OCI-M2 (cell line): ENCODE data around the gene ARHGAP8.

Source experiments
- DNase-seq: peaks from one replicate; lab custom pipeline; 2025; ENCODE audit not compliant: unreplicated experiment; lab: John Stamatoyannopoulos, UW

ARHGAP8 gene

DNA sequence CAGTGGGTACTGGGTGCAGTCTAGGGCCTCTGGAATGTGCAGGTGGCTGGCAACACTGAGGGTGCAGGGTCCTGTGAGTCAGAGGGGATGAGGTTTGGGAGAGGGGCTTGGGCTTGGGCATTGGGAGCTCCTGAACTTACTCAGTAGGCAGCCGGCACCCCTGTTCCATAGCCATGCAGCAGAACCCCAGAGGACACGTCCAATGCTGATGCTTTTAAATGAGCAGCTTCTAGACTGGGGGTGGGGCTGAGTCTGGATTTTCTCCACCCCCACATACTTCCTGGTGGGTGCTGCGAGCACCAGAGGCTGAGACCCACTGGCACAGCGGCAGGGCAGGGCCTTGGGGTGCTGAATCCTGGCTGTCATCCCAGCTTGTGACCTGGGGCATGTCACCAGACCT lies 71.4 kb downstream of the ARHGAP8 start:
- no peak for DNase-seq

DNA sequence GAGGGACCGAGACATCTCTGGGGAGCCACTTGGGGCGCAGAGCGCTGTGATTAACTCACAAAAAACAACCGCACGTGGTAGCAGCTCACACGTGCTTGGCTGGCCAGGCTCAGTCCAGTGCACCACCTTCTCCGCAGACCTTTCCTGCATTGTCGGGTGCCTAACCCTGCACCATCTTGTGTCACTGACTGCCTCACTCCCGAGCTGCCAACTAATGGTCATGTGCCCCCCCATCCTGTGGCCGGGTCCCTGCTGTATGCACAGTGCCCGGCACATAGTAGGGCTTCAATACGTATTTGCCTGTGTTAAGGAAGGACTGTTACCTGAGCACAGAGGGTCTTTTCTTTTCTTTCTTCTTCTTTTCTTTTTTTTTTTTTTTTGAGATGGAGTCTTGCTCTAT lies 71.9 kb downstream of the ARHGAP8 start:
- no peak for DNase-seq

DNA sequence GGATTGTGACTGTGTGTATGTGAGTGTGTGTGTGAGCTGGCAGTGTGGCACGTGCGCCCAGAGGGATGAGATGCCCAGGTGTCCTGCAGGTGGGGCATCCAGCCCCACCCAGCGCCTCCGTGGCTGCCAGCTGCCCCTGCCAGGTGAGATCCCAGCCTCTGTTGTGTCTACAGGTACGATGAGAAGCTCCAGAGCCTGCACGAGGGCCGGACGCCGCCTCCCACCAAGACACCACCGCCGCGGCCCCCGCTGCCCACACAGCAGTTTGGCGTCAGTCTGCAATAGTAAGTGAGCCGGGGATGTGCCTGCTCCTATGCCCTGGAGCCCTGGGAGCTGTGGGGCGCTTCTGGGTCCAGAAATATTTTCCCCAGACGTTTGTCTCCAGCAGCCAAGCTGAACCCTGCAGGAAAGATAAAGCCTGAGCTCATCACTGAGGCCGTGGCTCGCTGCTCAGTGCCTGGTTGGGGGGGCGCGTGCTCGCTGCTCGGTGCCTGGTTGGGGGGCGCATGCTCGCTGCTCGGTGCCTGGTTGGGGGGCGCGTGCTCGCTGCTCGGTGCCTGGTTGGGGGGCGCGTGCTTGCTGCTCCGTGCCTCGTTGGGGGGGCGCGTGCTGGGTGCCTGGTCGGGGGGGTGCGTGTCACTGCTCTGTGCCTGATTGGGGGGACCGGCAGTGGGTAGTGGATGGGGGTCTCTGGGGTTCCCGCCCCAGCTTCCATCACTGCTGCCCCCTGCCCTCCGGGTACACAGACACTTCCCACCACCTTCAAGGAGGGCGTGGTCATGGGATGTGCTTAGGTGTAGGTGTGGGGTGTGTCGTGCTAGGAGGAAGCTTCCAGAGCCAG lies 73.2 kb downstream of the ARHGAP8 start:
- no peak for DNase-seq

DNA sequence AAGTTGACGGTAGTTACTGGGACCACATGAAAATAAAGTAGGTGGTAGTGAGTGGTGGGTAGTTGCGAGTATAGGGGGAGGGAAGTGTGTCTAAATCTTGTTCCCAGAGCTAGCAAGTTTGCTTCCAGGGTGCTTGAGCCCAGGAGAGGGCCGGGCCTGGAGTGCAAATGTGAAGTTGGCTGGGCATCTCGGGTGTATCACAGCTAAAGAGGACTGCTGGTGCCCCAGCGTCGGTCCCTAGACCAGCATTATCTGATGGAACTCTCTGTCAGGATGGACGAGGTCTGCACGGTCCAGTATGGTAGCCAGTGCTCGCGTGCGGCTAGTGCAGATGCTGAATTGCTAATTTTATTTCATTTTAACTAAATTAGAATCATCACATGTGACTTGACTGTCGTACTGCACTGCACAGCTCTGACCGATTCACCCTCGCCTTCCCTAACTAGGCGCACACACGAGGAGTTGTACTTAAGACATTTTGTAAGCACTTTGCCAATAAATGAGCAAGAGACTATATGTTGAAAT lies 75.4 kb downstream of the ARHGAP8 start:
- DNase-seq = no peak

DNA sequence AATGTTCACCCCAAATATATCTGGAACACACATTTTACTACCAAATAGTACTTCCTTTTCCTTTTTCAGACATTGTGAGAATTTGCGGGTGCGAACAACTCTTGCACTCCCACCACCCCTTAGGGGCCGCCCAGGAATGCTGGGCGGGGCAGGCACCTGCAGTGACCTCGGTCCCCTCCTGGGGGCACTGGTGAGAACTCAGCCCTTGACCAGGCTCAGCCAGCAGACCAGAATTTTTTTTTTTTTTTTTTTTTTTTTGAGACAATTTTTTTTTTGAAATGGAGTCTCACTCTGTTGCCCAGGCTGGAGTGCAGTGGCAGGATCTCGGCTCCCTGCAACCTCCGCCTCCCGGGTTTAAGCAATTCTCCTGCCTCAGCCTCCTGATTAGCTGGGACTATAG lies 75.8 kb downstream of the ARHGAP8 start:
- no peak for DNase-seq

DNA sequence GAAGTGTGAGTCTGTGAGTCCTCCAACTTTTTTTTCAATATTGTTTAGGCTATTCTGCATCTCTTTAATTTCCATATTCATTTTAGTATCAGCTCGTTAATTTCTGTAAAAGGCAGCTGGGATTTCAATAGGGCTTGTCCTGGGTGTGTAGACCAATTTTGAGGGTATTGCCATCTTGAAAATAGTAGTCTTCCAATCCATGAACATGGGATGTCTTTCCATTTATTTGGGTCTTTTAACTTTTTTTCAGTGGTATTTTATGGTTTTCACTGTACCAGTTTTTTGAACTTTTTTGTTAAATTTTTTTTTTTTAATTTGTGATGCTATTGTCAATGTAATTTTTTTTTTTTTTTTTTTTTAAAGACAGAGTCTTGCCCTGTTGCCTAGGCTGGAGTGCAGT lies 79.5 kb downstream of the ARHGAP8 start:
- no peak for DNase-seq

DNA sequence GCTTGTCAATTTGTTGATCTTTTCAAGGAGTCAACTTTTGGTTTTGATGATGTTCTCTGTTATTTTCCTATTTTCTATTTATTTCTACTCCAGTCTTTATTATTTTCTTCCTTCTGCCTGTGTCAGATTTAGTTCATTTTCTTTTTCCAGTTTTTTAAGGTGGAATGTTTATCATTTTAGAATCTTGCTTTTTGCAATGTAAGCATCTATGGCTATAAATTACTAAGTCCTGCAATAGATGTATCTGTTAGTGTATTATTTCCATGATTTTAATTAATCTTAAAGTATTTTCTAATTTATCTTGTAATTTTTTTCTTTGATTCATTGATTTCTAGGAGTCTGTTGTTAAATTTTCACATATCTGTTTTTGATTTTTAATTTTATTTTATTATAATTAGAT lies 81.7 kb downstream of the ARHGAP8 start:
- no peak for DNase-seq

DNA sequence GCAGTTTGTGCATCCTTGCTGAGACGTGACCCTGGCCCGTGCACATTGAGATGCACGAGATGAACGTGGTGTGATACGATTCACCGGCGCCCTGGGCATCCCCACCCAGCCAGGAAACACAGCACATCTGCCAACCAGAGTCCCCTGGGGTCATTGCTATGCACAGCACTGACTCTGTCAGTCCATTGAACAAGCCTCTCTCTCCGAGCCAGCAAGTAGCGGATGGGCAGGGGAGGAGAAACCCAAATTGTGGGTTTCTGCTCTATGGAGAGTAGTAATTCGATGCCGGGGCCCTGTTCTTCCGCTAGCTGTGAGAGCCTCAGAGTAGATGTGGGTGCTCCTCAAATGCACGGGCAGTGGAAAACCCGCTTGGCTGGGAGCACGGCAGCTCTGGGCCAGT lies 85.1 kb downstream of the ARHGAP8 start:
- no peak for DNase-seq

DNA sequence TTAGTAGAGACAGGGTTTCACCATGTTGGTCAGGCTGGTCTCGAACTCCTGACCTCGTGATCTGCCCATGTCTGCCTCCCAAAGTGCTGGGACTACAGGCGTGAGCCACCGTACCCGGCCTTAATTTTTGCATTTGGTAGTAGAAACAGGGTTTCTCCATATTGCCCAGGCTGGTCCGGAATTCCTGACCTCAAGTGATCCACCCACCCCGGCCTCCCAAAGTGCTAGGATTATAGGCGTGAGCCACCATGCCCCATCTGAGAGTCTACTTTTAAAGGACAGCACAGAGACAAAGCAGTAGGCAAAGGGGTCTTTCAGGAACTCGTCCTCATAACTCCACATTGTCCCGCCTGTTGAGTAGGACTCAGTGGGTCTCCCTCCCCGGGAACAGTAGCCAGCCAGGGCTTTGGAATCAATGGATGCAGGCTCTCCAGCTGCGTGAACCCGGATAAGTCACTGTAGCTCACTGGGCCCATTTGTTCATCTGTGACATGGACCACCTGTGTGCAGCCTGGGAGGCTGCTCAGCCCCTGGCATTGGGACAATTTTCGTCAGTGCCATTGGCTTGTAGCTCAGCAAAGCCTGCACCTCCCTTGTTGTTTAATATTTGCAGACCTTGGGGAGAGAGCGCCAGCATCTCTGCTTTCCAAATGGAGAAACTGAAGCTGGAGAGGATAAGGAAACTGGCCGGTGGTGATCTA lies 86.1 kb downstream of the ARHGAP8 start:
- DNase-seq = no peak

DNA sequence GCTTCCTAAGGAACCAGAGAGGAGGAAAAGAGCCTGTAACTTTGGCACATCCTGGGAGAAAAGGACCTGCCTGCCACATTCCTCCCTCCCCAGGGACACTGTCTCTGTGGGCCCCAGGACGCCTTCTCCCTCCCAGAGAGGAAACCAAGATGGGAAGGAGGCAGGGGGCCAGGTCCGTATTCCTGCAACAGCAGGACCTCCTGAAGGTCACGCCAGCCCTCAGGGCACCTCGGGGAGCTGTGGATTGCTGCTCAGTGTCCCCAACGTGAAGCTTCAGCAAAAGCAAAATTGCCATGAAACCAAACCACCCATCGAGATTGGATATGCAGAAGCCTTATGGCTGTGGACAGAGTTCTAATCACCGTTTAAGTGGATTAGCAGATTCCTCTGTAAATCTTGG lies 86.7 kb downstream of the ARHGAP8 start:
- no peak for DNase-seq

DNA sequence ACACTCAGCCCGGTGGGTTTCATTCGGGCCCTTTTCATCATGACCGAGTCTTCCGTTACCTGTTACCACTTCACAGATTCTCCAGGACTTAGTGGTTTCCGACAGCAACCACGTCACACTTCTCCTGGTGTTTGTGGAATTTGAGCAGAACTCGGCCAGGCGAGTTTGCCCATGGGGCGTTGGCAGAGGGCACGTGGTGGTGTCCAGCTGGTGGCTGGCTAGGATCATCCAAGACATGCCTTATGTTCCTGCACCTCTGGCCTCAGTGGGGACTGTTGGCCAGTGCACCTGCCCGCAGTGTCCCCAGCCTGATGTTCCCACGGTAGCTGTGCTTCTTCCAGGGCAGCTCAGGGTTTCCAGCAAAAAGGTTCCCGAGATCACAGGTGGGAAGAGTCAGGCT lies 87.3 kb downstream of the ARHGAP8 start:
- DNase-seq = no peak

DNA sequence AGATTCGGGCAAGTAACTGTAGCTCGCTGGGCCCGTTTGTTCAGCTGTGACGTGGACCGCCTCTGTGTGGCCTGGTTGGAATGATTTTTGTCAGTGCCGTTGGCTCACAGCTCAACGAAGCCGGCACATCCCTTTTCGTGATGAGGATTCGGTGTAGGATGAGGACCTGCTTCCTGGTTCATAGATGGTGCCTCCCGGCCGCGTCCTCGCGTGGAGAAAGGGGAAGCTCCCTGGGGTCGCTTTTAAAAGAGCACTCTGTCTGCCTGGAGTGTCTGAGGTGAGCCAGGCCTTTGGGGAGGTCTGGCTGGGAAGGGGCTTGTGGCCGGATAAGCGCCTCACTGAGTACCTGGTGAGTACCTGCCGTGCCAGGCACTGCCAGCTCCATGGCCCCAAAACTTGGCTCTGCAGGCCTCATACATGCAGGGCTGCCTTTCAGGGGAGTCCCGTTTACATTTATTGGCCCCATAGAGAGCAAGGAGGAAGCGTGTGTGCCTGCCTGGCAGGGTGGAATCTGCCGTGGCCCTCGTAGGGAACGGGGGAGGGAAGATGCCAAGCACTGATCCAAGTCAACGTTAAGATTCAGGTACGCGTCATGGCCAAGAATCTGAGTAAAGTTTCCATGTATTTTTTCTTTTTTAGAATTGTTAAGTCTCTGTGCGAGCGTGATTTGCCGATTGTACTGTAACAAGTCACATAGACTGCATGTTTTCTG lies 88.4 kb downstream of the ARHGAP8 start:
- DNase-seq = no peak

DNA sequence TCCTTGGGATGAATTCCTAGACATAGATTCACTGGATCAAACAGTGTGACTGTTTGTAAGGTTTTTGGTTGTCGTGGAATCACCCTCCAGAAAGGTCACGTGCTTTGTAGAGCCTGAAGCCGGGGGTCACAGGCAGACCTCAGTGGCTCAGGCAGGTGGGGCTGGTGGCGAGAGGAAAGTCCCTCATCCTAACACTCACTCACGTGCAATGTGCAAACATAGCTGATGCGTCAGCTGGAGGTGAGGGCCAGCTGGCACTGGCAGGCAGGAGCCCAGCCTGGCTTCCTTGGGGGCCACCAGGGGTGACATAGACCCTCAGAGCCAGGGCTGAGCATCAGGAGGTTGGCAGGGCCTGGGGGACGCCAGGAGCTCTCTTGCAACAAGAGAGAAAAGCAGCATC lies 90.0 kb downstream of the ARHGAP8 start:
- no peak for DNase-seq

DNA sequence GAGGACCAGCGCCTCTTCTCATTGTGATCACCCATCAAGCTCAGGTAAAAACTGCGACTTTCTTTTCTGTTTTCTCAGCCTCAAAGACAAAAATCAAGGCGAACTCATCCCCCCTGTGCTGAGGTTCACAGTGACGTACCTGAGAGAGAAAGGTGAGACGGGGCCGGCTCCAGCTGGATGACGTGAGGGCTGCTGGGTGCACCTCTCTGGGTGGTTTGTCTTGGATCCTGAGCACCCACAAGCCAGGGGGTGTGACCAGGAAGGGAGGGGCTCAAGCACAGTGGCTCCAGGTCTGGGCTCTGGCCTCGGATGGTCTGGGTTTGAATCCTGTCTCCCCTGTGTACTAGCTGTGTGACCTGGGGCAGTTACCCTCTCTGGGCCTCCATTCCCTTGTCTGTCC lies 92.8 kb downstream of the ARHGAP8 start:
- DNase-seq = no peak

DNA sequence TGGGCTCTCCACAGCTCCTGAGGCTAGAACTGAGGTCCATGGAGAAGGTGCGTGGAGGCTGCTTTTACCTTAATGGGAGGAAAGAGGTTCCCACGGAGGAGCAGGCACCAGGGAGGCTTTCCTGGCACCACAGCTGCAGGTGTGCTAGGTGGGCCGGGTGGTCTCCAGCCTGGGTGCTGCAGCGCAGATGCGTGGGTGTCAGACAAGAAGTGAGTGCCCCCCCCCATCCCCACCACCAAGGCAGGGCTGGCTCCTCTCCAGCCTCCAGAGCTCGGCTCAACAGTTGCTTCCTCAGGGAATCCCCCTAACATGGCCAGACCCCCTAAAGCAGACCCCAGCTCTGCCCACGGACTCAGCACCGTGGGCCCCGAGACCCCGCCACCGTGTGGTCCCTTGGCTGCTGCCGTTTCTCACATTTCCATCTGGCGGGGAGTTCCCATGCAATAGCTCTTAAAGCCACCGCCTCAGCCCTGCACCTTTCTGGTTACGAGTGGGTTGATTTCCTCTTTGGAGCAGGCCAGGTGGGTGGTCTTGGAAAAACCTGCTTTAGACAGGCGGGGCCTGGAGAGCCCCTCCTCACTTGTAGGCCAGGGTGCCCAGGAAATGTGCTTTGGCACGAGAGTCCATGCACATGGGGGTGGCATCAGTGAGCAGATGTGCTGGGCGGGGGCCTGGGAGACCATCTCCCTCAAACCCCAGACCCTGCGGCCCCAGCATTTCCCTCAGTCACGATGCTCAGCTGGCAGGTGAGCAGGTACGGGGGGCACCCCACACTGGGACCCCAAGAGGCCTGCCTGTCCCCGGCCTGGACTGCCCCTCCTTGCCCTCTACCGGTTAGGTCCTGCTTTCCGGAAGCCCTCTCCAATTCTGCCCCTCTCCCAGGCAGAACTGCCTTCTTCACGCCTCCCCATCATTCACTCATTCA lies 93.7 kb downstream of the ARHGAP8 start:
- DNase-seq = no peak

DNA sequence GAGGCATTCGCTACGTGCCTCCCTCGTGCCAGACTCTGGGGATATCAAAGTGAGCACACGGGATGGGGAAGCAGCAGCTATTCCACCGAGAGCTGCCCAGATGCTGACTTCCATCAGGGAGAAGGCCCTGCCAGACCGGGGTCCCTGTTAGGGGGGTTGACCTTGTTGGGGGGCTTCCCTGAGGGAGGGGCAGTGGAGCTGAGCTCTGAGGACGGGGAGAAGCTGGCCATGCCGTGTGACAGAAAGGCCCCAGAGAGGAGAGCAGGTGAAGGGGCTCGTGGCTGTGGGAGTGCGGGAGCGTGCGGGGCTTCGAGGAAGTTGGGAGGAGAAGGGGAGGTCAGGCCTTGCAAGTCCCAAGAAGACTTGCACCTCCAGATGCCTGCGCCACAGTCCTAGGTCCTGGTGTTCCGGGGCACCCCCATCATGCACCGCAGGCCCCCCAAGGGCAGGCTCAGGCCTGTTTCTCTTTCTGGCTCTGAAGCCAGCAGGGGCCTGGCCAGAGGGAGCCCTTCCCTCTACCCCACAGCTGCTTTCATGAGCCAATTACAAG lies 94.4 kb downstream of the ARHGAP8 start:
- DNase-seq = no peak

DNA sequence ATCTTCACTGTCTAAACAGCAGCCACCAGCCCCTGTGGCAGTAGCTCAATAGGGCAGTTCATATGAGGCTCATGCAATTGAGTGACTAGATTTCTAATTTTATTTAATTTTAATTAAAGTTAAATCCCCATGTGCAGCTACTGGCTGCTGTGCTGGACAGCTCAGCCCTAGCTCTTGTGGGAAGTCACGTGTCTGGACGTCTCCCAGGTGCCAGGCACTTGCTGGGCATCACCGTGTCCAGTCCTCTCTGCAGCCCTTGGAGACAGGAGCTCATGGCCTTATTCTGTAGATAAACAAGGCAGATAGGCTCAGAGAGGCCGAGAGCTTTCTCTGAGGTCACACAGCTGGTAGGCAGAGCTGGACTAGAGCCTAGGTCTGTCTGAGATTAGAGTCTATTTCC lies 95.0 kb downstream of the ARHGAP8 start:
- no peak for DNase-seq

DNA sequence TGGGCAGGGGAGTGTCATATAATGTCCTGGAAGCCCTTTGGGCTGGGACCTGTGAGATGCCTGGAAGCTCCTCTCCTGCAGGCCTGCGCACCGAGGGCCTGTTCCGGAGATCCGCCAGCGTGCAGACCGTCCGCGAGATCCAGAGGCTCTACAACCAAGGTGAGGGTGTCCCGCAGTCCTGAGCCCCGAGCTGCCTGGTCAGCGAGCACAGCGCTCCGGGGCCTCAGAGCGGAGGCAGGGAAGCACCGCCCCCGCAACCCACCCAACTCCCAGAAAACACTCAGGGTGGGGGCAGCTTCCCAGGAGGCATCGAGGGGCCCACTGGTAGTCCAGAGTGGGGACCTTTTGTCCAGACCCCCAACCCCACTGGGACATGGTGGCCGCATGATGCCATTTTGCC lies 95.5 kb downstream of the ARHGAP8 start:
- no peak for DNase-seq

DNA sequence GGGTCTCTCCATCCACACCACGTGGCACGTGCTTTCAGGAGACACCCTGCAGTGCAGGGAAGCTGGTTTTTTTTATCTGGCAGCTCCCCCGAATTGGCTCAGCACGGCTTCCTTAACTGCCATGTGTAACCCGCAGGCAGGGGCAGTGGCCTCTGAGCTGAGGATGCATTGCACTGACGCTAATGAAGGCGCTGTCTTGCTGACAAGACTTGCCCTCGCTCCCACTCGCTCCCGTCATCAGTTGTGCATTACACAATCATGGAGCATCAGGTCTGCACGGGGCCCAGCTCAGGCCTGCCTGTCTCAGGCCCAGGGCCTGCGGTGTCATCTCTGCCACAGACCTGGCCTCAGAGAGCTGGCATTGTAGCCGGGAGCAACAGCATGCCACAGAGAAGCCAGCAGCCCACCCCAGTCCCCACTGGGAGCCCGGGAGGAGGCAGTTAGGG lies 95.9 kb downstream of the ARHGAP8 start:
- no peak for DNase-seq

DNA sequence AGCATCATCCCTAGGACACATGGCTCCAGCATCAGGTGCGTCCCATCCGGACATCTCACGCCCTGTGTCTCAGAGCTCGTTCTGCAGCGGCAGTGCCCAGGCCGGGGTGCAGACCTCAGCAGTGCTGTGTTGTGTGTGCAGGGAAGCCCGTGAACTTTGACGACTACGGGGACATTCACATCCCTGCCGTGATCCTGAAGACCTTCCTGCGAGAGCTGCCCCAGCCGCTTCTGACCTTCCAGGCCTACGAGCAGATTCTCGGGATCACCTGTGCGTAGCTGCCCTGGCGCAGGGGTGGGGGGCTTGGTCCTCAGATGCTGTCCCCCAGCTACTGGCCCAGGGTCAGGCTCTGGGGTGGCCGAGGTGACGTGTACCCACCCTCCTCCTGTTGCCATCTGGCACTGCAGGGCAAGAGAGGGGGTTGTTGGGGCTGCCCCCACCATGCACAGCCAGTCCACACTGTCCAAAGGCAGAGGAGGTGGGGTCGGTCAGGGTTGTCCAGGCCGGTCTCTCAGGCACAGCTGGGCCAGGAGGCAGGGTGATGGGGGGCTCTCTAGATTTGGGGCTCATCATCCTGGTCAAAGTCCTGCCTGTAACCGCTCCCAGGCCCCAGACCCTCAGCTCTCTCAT lies 96.5 kb downstream of the ARHGAP8 start:
- DNase-seq = no peak
